Vagina (tissue), 2 donors: Measurements from ENCODE around the gene ST8SIA6. TPM values are rescaled to one million over a fixed set of nuclear protein-coding genes. Genes with fewer than 3 reads are reported as not detected.
"Not testable (repeated sequence)": the region's sequence is repeated elsewhere in the genome, so short reads cannot be mapped to it uniquely, and the experiment has no call there.

Source experiments
- DNase-seq, 2 donors: peaks; one replicate each; pipeline ENCODE4 v3.0.0-alpha.2; 2017; ENCODE audit errors: extremely low spot score in 2 of 2
- H3K27ac ChIP-seq: fragments of 200-600 bp; sonication (generic); one replicate; pipeline ENCODE4 v1.5.1; 2019
- H3K27me3 ChIP-seq: fragments of 200-600 bp; sonication (generic); one replicate; pipeline ENCODE4 v1.5.1; 2019
- H3K36me3 ChIP-seq, 2 donors: fragments of 200-600 bp; sonication (generic); one replicate each; pipeline ENCODE4 v1.5.1; 2017 to 2019
- H3K4me1 ChIP-seq: fragments of 200-600 bp; sonication (generic); one replicate; pipeline ENCODE4 v1.5.1; 2019
- H3K4me3 ChIP-seq, 2 donors: fragments of 200-600 bp; sonication (generic); 1 replicate in 1 of 2; 2 replicates in 1 of 2; pipeline ENCODE4 v1.5.1; 2016 to 2019
- H3K9me3 ChIP-seq: fragments of 200-600 bp; sonication (generic); one replicate; pipeline ENCODE4 v1.5.1; 2019
- CTCF ChIP-seq, 3 experiments: fragments of 450-650 bp in 2 of 3; fragments of 200-600 bp in 1 of 3; sonication (generic) in 1 of 3; IDR thresholded peaks; one replicate each; pipeline ENCODE4 v1.5.1; 2017 to 2019; ENCODE audit warnings: antibody characterized with exemption in 3 of 3, mild to moderate bottlenecking in 2 of 3, moderate library complexity in 2 of 3
- POLR2A ChIP-seq, 2 donors: fragments of 450-650 bp; IDR thresholded peaks; one replicate each; pipeline ENCODE4 v1.6.1; 2017; ENCODE audit warnings: antibody characterized with exemption in 2 of 2, mild to moderate bottlenecking in 2 of 2, moderate library complexity in 2 of 2
- POLR2AphosphoS5 ChIP-seq, 2 donors: sonication (generic); formaldehyde crosslinking; IDR thresholded peaks; one replicate each; pipeline ENCODE4 v1.9.0; 2017; ENCODE audit warnings: antibody characterized with exemption in 2 of 2, mild to moderate bottlenecking in 2 of 2, low read depth in 1 of 2; ENCODE audit not compliant: insufficient read depth in 1 of 2
- intact Hi-C: fragments of 100-400 bp; cut with DNase I; formaldehyde crosslinking; loops from one replicate; pipeline ENCODE4 v1.15.1; 2023
- total RNA-seq: library from RNA; depleted of rRNA; stranded (reverse); fragments of >200 nt; gene quantifications from one replicate; pipeline ENCODE4 v1.2.3, GENCODE V29; 2016

The ST8SIA6 gene
- total RNA-seq, 1 donor from 2014 or later, result 1.2 TPM

- H3K27me3 ChIP-seq, result no peaks in the 10 kb centered on the region
- no peaks in the 10 kb centered on the region for H3K36me3 ChIP-seq
- no peak for TF ChIP-seq POLR2A (IDR thresholded peaks at IDR 0.05)
- no peak for TF ChIP-seq POLR2AphosphoS5 (IDR thresholded peaks at IDR 0.05; ENCODE audit: insufficient read depth in 1 of 2, low read depth in 1 of 2)
- TF ChIP-seq CTCF (IDR thresholded peaks at IDR 0.05), result no peak
- DNase-seq, result no peak
- peaks cover 4% of the 10 kb centered on the region for H3K9me3 ChIP-seq
- H3K27ac ChIP-seq, result no peak overlapping the region
- H3K4me1 ChIP-seq, result no peaks in the 10 kb centered on the region
- intact Hi-C loops, result no loop called here
- H3K4me3 ChIP-seq, result no peak overlapping the region
Measured at GRCh38 chr10:17443707-17444387, 10.5 kb downstream of the ST8SIA6 start.

- H3K27me3 ChIP-seq, result no peaks in the 10 kb centered on the region
- TF ChIP-seq POLR2A (IDR thresholded peaks at IDR 0.05) (no peak), CTCF (IDR thresholded peaks at IDR 0.05) (no peak), POLR2AphosphoS5 (IDR thresholded peaks at IDR 0.05; ENCODE audit: insufficient read depth in 1 of 2, low read depth in 1 of 2) (no peak)
- intact Hi-C loops, result no loop called here
- no peak overlapping the region for H3K27ac ChIP-seq
- no peak for DNase-seq
- H3K9me3 ChIP-seq, result no peaks in the 10 kb centered on the region
- H3K4me3 ChIP-seq, result no peak overlapping the region
- H3K36me3 ChIP-seq, result no peaks in the 10 kb centered on the region
- no peaks in the 10 kb centered on the region for H3K4me1 ChIP-seq
Measured at GRCh38 chr10:17438583-17438982, 15.8 kb downstream of the ST8SIA6 start.

- H3K36me3 ChIP-seq, H3K9me3 ChIP-seq, H3K27me3 ChIP-seq, intact Hi-C loops, H3K27ac ChIP-seq, H3K4me3 ChIP-seq, H3K4me1 ChIP-seq, DNase-seq: not testable (repeated sequence)
Measured at GRCh38 chr10:17436578-17436977, 17.8 kb downstream of the ST8SIA6 start.

- Histone ChIP-seq H3K4me3 (no peak overlapping the region), H3K27me3 (no peaks in the 10 kb centered on the region), H3K36me3 (no peaks in the 10 kb centered on the region), H3K4me1 (no peaks in the 10 kb centered on the region), H3K9me3 (no peaks in the 10 kb centered on the region), H3K27ac (no peak overlapping the region)
- no peak for DNase-seq
- TF ChIP-seq CTCF (IDR thresholded peaks at IDR 0.05) (no peak), POLR2AphosphoS5 (IDR thresholded peaks at IDR 0.05; ENCODE audit: insufficient read depth in 1 of 2, low read depth in 1 of 2) (no peak), POLR2A (IDR thresholded peaks at IDR 0.05) (no peak)
- intact Hi-C loops, result no loop called here
Measured at GRCh38 chr10:17435953-17436352, 18.4 kb downstream of the ST8SIA6 start.

GRCh38 chr10:17435187-17435586 lies 19.2 kb downstream of the ST8SIA6 start:
- no peak overlapping the region for H3K4me3 ChIP-seq
- intact Hi-C loops, result no loop called here
- no peak overlapping the region for H3K27ac ChIP-seq
- no peaks in the 10 kb centered on the region for H3K27me3 ChIP-seq
- H3K4me1 ChIP-seq, result no peaks in the 10 kb centered on the region
- DNase-seq, result no peak
- H3K9me3 ChIP-seq, result no peaks in the 10 kb centered on the region
- TF ChIP-seq CTCF (IDR thresholded peaks at IDR 0.05) (no peak), POLR2AphosphoS5 (IDR thresholded peaks at IDR 0.05; ENCODE audit: insufficient read depth in 1 of 2, low read depth in 1 of 2) (no peak), POLR2A (IDR thresholded peaks at IDR 0.05) (no peak)
- H3K36me3 ChIP-seq, result no peaks in the 10 kb centered on the region
